NCI-H128 (cell line): ENCODE results near the gene ACSS2.

ENCODE experiments used
- DNase-seq: peaks from one replicate; lab custom pipeline; 2025; ENCODE audit not compliant: unreplicated experiment; lab: John Stamatoyannopoulos, UW

The ACSS2 gene

GRCh38 chr20:34907616-34908469, 31.4 kb downstream of the ACSS2 start:
- no peak for DNase-seq

DNA sequence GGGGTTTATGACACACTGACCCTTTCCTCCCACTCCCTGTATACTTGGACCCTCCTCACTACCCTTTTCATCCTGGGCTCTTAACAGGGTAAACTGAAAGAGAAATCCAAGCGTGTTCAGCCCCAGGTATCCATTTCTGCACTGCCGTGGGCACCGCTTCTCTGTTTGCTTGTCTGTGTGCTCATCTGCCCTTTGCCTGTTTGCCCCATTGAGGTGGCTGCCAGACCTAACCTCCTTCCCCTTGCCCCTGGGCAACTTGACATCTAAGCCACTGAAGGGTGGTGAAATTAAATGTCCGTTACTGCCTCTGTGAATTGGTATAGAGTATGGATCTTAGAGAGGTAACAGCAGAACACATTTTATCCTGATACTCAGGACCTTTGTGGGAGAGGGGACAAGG, 38.7 kb downstream of the ACSS2 start:
- no peak for DNase-seq

DNA sequence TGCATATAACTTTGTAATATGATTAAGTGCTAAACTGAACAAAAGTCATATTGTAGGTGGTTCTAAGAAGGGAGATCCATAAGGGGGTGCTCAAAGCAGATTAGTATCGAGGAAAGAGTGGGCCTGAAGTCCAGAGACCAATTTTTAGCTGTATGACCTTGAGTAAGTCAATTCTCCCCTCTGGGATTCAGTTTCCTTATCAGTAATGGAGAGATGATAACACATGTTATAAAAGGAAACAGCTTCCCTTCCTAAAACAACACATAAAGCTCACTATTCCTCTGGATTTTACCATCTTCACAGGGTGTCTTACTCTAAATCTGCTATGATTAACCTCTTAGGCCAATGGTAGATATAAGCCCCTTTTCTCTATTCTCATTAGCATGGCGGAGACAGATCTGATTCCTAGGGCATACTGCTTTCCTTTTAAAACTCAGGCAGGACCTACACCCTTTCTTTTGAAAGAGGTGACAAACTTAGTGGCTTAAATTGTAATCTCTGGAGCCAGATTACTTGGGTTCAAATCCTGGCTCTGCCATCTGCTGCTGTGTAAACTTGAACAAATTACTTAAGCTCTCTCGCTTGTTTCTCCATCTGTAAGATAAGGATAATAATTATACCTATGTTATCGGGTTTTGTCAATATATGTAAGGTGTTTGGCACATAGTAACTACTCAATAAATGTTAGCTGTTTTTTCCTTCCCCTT, 39.5 kb downstream of the ACSS2 start:
- DNase-seq = no peak

DNA sequence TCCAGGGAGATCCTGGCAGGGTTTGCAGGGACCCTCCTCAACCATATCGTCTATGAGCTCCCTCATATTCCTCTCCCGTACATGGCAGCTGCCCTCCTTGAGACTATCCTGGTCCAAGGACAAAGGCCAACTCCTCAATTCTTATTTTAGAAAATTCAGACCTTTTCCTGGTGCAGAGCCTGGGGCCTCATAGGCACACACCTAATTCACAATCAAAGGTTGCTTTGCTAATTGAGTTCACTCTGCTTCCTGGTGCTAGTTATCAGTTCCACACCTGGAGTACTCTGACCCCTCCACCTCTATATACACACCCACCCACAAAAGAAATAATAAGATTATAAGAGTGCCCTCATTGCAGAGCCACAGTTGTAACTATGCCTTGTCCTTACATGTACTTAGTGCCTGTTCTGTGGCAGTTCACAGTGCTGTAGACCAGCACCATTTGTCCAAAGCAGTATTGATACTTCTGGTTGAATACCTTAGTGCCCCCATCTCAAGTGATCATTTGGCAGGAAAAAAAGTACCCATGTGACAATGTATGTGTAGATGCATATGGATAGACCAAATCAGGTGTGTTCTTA, 40.5 kb downstream of the ACSS2 start:
- no peak for DNase-seq

DNA sequence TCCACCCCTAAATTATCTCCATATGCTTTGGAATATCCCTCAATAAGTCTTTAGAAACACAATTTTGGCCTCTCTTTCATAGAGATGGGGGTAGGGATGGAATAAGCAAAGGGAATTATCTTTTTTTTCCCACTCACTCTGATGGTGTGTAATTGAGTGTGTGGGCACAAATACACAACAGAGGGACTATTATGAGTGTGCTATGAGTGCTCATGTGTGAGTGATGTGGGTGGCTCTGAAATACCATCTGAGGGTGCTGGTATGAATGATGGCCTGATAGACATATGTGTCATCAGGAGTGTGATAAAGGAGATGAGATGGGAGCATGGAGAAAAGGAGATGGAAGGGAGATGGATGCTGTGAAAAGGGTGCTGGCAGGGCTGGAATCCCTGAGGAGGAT, 43.6 kb downstream of the ACSS2 start:
- DNase-seq = no peak

DNA sequence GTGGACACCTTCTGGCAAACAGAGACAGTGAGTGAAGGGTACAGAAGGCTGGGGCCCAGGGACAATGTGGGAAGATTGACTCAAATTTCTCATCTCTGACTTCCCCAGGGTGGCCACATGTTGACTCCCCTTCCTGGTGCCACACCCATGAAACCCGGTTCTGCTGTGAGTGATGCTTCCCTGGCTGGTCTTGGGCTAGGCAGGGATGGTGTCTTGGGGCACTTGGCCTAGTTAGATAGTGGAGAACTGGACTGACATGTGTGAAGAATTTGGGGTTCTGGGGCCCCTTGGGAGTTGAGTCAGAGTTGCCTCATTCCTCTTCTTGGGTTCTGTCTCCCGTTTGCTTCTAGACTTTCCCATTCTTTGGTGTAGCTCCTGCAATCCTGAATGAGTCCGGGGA, 45.0 kb downstream of the ACSS2 start:
- DNase-seq = no peak

GRCh38 chr20:34922654-34923381, 46.4 kb downstream of the ACSS2 start:
- DNase-seq = no peak

GRCh38 chr20:34923414-34923813, 47.0 kb downstream of the ACSS2 start:
- DNase-seq = no peak

GRCh38 chr20:34925341-34925740, 48.9 kb downstream of the ACSS2 start:
- no peak for DNase-seq

DNA sequence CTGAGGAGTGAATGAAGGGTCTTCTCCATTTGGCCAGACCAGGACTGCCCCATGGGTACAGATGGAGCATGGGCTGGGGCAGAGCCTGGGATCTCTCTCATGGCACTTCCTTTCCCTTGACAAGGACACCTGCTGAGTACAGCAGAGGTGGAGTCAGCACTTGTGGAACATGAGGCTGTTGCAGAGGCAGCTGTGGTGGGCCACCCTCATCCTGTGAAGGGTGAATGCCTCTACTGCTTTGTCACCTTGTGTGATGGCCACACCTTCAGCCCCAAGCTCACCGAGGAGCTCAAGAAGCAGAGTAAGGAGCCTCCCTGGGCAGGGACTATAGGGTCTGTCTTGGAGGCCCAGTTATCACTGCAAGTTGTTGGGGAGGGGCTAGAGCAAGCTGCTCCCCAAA, 49.6 kb downstream of the ACSS2 start:
- no peak for DNase-seq

DNA sequence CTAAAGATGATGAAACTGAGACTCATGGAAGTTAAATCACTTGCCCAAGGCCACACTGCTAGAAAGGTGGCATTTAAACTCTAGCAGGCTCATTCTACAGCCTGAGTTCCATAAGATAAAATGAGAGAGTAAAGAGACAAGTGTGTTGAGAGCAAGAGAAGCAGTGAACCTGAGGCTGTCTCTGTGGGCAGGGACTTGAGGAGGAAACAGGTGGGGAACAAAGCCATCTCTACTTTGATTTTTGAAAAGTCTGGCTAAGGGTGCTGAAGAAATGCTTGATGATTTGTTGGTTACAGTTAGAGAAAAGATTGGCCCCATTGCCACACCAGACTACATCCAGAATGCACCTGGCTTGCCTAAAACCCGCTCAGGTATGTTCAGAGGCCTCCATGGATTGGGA, 50.2 kb downstream of the ACSS2 start:
- no peak for DNase-seq

GRCh38 chr20:34927736-34928135, 51.3 kb downstream of the ACSS2 start:
- no peak for DNase-seq

DNA sequence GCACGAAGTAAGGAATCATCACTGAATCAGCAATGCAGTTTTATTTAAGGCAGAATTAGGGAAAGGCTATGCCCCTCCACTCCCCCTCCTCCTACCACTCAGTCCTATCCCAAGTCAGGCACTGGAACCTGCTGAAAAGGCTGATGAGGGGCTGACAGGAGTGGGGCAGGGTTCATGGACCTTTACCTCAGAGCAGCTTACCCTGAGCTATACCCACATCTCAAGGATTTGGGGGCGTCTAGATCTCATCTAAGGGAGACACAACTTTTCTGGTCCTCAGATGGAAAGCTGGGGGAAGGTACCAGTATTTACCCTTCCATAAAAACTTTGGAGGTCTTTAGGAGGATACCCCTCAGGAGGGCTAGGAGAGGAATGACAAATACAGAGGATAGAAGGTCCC, 52.0 kb downstream of the ACSS2 start:
- no peak for DNase-seq

DNA sequence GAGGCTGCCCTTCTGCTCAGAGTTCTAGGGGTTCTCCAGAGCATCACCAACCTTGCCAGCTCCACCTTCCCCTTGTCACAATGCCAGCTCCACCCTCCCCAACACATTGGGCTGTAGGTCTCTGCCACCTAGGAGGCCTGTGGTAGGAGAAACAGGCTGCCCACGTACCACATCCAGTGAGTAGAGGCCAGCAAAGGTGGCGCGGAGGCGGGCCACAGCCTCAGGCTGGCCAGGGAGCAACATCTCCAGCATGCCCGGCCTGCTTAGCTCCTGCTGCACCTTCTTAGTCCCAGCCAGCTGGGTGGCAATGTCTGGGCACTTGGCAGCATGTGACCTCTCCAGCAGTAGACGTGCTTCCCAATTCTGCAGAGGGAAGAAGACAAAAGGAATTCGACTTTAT, 55.4 kb downstream of the ACSS2 start:
- DNase-seq = no peak

- DNase-seq = no peak
These were observed 62.2 kb downstream of the ACSS2 start for GRCh38 chr20:34938466-34939163.

GRCh38 chr20:34940081-34940481, 63.7 kb downstream of the ACSS2 start:
- DNase-seq = no peak

- no peak for DNase-seq
These were observed 64.8 kb downstream of the ACSS2 start for GRCh38 chr20:34941226-34941625.

DNA sequence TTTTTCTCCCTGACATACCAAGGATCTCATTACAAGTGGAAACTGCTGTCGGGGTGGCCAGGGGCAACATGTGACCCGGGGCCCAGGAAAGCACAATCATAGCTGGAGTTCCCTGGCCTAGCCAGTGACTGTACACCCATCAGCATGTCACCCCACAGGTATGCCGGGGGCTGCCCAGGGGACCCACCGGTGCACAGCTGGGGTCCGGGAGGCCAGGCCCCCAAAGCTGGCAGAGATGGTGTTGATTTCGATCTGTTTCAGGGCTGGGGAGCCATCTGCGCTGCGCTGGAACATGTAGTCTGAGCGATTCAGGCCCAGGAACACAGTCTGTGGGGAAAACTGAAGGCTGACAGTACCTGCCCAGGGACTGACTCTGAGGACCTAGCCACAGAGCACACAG, 65.9 kb downstream of the ACSS2 start:
- no peak for DNase-seq

GRCh38 chr20:34943808-34944567, 67.6 kb downstream of the ACSS2 start:
- no peak for DNase-seq
